HEK293T (cell line): Measurements from ENCODE around the gene UQCRC1.

ENCODE experiments used
- CTCF ChIA-PET: fragments of 350-600 bp; formaldehyde crosslinking; extraction: SDS; loops from one replicate; lab custom pipeline; 2021; ENCODE audit warnings: antibody characterized with exemption, inconsistent platforms; lab: Yijun Ruan, JAX
- POLR2A ChIA-PET: fragments of 350-600 bp; formaldehyde crosslinking; extraction: SDS; loops from one replicate; lab custom pipeline; 2020; ENCODE audit warnings: antibody characterized with exemption, inconsistent platforms; lab: Yijun Ruan, JAX
- DNase-seq: peaks from one replicate; pipeline ENCODE4 v3.0.0; 2012; ENCODE audit warnings: mixed read lengths; ENCODE audit errors: extremely low spot score
- ARNT ChIP-seq: fragments of 450-650 bp; IDR thresholded peaks from 2 replicates; pipeline ENCODE4 v1.6.1; 2017; ENCODE audit warnings: mild to moderate bottlenecking
- BHLHE40 ChIP-seq: fragments of 450-650 bp; IDR thresholded peaks from 2 replicates; pipeline ENCODE4 v1.6.1; 2016; ENCODE audit warnings: mild to moderate bottlenecking, moderate library complexity, borderline replicate concordance
- CTBP1 ChIP-seq: fragments of 450-650 bp; IDR thresholded peaks from 2 replicates; pipeline ENCODE4 v1.6.1; 2016; ENCODE audit warnings: borderline replicate concordance
- ELF4 ChIP-seq: fragments of 450-650 bp; IDR thresholded peaks from 2 replicates; pipeline ENCODE4 v1.6.1; 2017; ENCODE audit warnings: antibody characterized with exemption
- FOXA1 ChIP-seq: fragments of 450-650 bp; IDR thresholded peaks from 2 replicates; pipeline ENCODE4 v1.6.1; 2016; ENCODE audit warnings: mild to moderate bottlenecking
- FOXK2 ChIP-seq: fragments of 450-650 bp; IDR thresholded peaks from 2 replicates; pipeline ENCODE4 v1.6.1; 2016; ENCODE audit warnings: mild to moderate bottlenecking
- FOXM1 ChIP-seq: fragments of 450-650 bp; IDR thresholded peaks from 2 replicates; pipeline ENCODE4 v1.6.1; 2017; ENCODE audit warnings: mild to moderate bottlenecking, borderline replicate concordance
- HDGF ChIP-seq: fragments of 450-650 bp; IDR thresholded peaks from 2 replicates; pipeline ENCODE4 v1.6.1; 2017; ENCODE audit warnings: antibody characterized with exemption, borderline replicate concordance
- L3MBTL2 ChIP-seq: fragments of 450-650 bp; conservative IDR thresholded peaks from 2 replicates; pipeline ENCODE4 v1.6.1; 2016; ENCODE audit warnings: mild to moderate bottlenecking
- LEF1 ChIP-seq: fragments of 450-650 bp; IDR thresholded peaks from 2 replicates; pipeline ENCODE4 v1.6.1; 2017; ENCODE audit warnings: mild to moderate bottlenecking, borderline replicate concordance
- NFRKB ChIP-seq: fragments of 450-650 bp; IDR thresholded peaks from 2 replicates; pipeline ENCODE4 v1.6.1; 2016; ENCODE audit warnings: mild to moderate bottlenecking, moderate library complexity
- PKNOX1 ChIP-seq: fragments of 450-650 bp; IDR thresholded peaks from 2 replicates; pipeline ENCODE4 v1.6.1; 2016
- SP1 ChIP-seq: fragments of 450-650 bp; IDR thresholded peaks from 2 replicates; pipeline ENCODE4 v1.6.1; 2017
- SUZ12 ChIP-seq: fragments of 450-650 bp; IDR thresholded peaks from 2 replicates; pipeline ENCODE4 v1.6.1; 2016; ENCODE audit warnings: mild to moderate bottlenecking
- TARDBP ChIP-seq: fragments of 450-650 bp; IDR thresholded peaks from 2 replicates; pipeline ENCODE4 v1.6.1; 2016
- ZNF384 ChIP-seq: fragments of 450-650 bp; IDR thresholded peaks from 2 replicates; pipeline ENCODE4 v1.6.1; 2016

UQCRC1 gene

GRCh38 chr3:48558493-48559134 is 50.8 kb downstream of the UQCRC1 start:
- TF ChIP-seq SUZ12 (no peak), NFRKB (no peak), PKNOX1 (no peak), TARDBP (no peak), HDGF (no peak), ARNT (no peak), LEF1 (no peak), FOXA1 (no peak), FOXM1 (no peak), ZNF384 (no peak), FOXK2 (no peak), SP1 (no peak), CTBP1 (no peak), BHLHE40 (no peak), L3MBTL2 (no peak), ELF4 (no peak)
- no peak for DNase-seq
- POLR2A ChIA-PET, result interaction anchor here (0.6 to 3.3 kb wide), 4 partner anchors 8 to 85 kb away, joined by 3 to 19 read pairs (median 4); partner anchors contain the start of gene SLC26A6
- CTCF ChIA-PET, result interaction anchor here (0.6 to 1.1 kb wide), 7 partner anchors 9 to 239 kb away, joined by 3 to 7 read pairs (median 4); no protein-coding TSS in a partner anchor

DNA sequence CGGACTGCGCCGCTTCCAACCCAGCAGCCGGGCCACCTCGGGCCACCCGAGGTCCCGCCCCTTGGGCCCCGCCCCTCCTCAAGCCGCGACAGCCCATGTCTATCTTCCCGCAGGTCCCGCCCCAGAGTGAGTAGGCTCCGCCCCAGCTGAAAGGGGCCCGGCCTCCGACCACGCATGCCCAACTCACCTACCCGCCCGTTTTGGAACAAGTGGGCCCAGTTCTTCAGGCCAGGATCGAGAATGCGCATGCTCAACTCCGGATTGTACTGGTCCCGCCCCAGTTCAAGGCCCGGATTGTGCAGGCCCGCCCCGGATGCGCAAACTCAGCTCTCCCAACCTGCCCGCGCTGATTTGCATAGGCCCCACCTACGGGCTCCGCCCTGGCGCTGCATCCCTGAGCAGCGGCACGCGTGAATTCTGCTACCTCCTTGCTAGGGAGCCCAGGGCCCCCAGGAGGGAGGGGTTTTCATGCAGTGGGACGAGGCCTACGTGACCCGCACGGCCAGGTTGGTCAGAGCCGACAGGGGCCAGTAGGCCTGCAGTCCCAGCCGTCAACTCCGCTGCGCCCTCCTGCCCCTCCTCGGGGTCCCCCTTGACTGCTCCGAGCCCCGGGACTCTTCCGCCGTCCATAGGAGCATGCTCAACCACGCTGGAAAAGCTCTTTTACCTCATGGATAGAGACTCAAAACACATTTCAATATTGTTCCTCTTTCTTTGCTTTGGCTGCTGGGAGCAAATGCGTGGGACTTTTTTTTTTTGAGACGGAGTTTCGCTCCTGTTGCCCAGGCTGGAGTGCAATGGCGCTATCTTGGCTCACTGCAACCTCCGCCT is 52.4 kb downstream of the UQCRC1 start, which contains the start of gene PFKFB4:
TSS of gene PFKFB4 (minus strand) at position 8 of the 831 bp plus-strand sequence. CDS start 26 bp downstream, outside the sequence.
- DNase-seq, result peak; percentile 99
- POLR2A ChIA-PET, result interaction anchor here (0.5 to 3.3 kb wide), 12 partner anchors 9 to 368 kb away, joined by 3 to 19 read pairs (median 4); partner anchors contain the start of genes ATRIP, CCDC51, CDC25A and CELSR3
- CTCF ChIA-PET, result interaction anchor here (1.0 to 2.0 kb wide), 3 partner anchors 8 to 121 kb away, joined by 5 to 18 read pairs (median 5); partner anchors contain the start of gene SLC26A6
- no peak for TF ChIP-seq FOXK2
- TF ChIP-seq ELF4, result no peak
- TF ChIP-seq PKNOX1, result peak; percentile 96
- no peak for TF ChIP-seq NFRKB
- TF ChIP-seq SP1, result no peak
- no peak for TF ChIP-seq TARDBP
- peak; percentile 66; the same call in 1 of the 2 replicates for TF ChIP-seq L3MBTL2
- TF ChIP-seq SUZ12, result no peak
- TF ChIP-seq HDGF, result peak; percentile 90; the same call in 1 of the 2 replicates
- TF ChIP-seq BHLHE40, result no peak
- no peak for TF ChIP-seq CTBP1

DNA sequence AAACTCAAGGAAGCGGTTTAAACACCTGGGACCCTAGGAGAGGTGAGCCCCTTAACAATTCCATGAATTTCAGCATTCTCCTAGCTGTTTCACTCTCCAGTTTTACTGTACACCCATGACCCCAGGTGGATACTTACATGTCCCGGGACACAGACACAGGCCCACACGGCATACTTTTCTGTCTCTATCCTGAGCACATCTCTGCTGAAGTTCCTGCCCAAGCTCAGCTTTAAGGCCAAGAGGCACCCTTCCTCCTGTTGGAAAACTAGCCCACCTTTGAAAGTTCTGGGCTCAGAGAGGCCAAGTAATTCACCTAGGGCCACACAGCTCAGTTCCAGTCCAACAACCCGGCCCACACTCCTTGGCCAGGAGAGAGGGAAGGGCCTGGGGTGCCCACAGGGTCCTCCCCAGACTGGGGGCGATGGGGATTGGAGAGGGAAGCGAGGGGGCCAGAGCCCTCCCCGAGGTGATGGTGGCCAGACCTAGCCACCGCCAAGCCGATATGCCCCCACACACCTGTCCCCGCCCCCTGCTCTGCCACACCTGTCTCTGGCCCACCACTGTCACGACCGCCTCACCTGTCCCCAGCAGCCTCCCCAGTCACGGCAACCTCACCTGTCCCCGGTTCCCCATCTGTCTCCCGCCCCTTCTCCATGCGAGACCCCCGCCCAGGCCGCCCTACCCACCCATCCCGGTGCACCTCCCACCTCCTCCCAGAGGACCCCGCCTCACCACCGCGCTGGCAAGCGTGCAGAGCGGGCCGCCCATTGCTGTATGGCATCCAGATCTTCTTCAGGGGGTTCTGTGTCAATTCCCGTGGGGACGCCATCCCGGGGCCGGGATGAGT is 53.3 kb downstream of the UQCRC1 start:
- TF ChIP-seq PKNOX1 (no peak), SP1 (no peak), SUZ12 (no peak), FOXM1 (no peak), HDGF (no peak), CTBP1 (no peak), ELF4 (no peak), FOXK2 (no peak), ZNF384 (no peak), LEF1 (no peak), NFRKB (no peak)
- DNase-seq, result no peak
- ChIA-PET POLR2A (interaction anchor here (0.5 to 3.3 kb wide), 11 partner anchors 14 to 368 kb away, joined by 3 to 19 read pairs (median 3); partner anchors contain the start of genes ATRIP, CCDC51, CDC25A and CELSR3), CTCF (interaction anchor here (1.0 to 2.0 kb wide), 3 partner anchors 7 to 120 kb away, joined by 5 to 18 read pairs (median 5); partner anchors contain the start of gene SLC26A6)

- ChIA-PET CTCF (no interaction called here), POLR2A (interaction anchor here (3.3 kb wide), 1 partner anchor 82 kb away, joined by 19 read pairs; no protein-coding TSS in a partner anchor)
- TF ChIP-seq PKNOX1 (peak; percentile 49), ZNF384 (no peak), ELF4 (no peak), TARDBP (no peak)
- no peak for DNase-seq
These were observed 54.1 kb downstream of the UQCRC1 start for GRCh38 chr3:48555231-48555948.
